ENCODE results near the gene TTLL10. TPM values are rescaled to one million over a fixed set of nuclear protein-coding genes. Genes with fewer than 3 reads are reported as not detected.

TTLL10 gene
- total RNA-seq, 1 donor from 2014 or later, result 5.5 TPM

DNA sequence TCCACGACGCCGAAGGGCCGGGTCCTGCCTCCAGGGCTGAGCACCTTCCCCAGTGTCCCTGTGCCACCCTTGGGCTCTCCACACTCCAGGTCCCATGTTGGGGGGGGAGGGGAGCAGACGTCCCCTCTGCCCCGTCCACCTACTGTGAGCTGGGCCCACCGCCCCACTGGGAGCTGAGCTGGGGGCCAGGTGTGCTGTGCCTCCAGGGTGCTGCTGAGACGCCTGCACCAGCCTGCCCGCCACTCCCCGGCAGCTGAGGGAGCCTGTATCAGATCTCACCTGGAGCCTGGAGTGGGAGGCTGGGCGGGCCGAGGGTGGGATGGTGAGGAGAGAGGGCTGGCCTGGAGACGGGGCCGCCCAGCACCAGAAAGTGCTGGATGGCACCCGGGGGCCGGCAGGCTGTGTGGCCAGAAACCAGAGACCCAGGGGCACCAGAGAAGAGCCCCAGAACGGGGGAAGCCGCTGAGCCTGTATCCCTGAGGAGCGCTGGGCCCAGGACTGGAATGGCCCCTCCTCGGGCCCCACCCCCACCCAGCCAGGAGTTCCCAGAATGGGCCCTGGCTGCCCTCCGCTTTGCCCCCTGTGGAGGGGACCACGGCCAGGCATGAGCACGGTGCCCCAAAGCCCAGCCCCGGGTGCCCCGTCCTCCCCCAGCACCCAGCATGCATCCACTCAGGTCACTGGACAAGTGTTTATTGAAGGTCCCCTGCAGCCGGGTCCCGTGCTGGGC lies 29.3 kb downstream of the TTLL10 start:
- TF ChIP-seq CTCF (IDR thresholded peaks at IDR 0.05; ENCODE audit: unreplicated experiment), result no peak
- H3K27me3 Mint-ChIP-seq, result peaks cover 9% of the 10 kb centered on the region
- no peaks in the 10 kb centered on the region for H3K36me3 Mint-ChIP-seq (ENCODE audit: insufficient read depth)
- no peaks in the 10 kb centered on the region for H3K9me3 Mint-ChIP-seq (ENCODE audit: low read depth)
- no peak for DNase-seq (ENCODE audit: low spot score, unreplicated experiment)
- peaks cover 2% of the 10 kb centered on the region for H3K4me1 Mint-ChIP-seq (ENCODE audit: low read depth)
- no peak overlapping the region for H3K4me3 Mint-ChIP-seq (ENCODE audit: low read depth)
- H3K27ac Mint-ChIP-seq, result no peak overlapping the region

GRCh38 chr1:1203561-1204424 lies 30.1 kb downstream of the TTLL10 start:
- DNase-seq (ENCODE audit: low spot score, unreplicated experiment), result no peak
- Mint-ChIP-seq H3K9me3 (ENCODE audit: low read depth) (no peaks in the 10 kb centered on the region), H3K36me3 (ENCODE audit: insufficient read depth) (no peaks in the 10 kb centered on the region), H3K27me3 (peaks cover 9% of the 10 kb centered on the region), H3K4me3 (ENCODE audit: low read depth) (no peak overlapping the region), H3K27ac (no peak overlapping the region), H3K4me1 (ENCODE audit: low read depth) (peaks cover 2% of the 10 kb centered on the region)
- no peak for TF ChIP-seq CTCF (IDR thresholded peaks at IDR 0.05; ENCODE audit: unreplicated experiment)

GRCh38 chr1:1204425-1204920 lies 30.8 kb downstream of the TTLL10 start:
- no peak overlapping the region for H3K4me3 Mint-ChIP-seq (ENCODE audit: low read depth)
- H3K9me3 Mint-ChIP-seq (ENCODE audit: low read depth), result no peaks in the 10 kb centered on the region
- DNase-seq (ENCODE audit: low spot score, unreplicated experiment), result no peak
- peaks cover 2% of the 10 kb centered on the region for H3K4me1 Mint-ChIP-seq (ENCODE audit: low read depth)
- no peaks in the 10 kb centered on the region for H3K36me3 Mint-ChIP-seq (ENCODE audit: insufficient read depth)
- H3K27me3 Mint-ChIP-seq, result peaks cover 9% of the 10 kb centered on the region
- no peak for TF ChIP-seq CTCF (IDR thresholded peaks at IDR 0.05; ENCODE audit: unreplicated experiment)
- H3K27ac Mint-ChIP-seq, result no peak overlapping the region

- Mint-ChIP-seq H3K27ac (no peak overlapping the region), H3K27me3 (peaks cover 9% of the 10 kb centered on the region), H3K4me1 (ENCODE audit: low read depth) (peaks cover 2% of the 10 kb centered on the region), H3K9me3 (ENCODE audit: low read depth) (no peaks in the 10 kb centered on the region), H3K36me3 (ENCODE audit: insufficient read depth) (no peaks in the 10 kb centered on the region), H3K4me3 (ENCODE audit: low read depth) (no peak overlapping the region)
- TF ChIP-seq CTCF (IDR thresholded peaks at IDR 0.05; ENCODE audit: unreplicated experiment), result no peak
- DNase-seq (ENCODE audit: low spot score, unreplicated experiment), result no peak
Observed at GRCh38 chr1:1204998-1205768, 31.5 kb downstream of the TTLL10 start.

All from progenitor cell of endocrine pancreas (in vitro differentiated cells).